Stimulated activated naive CD8-positive, alpha-beta T cell treated with anti-CD3 and anti-CD28 coated beads, Interleukin-15, amount 100 ng/mL, for 72 hours (primary cell): ENCODE results near the gene TMEM89.

Source experiments
- ATAC-seq: fragments of 150-1000 bp; cut with Tn5 transposase; 2 replicates; pipeline ENCODE4 v1.10.0; 2021; ENCODE audit warnings: mild to moderate bottlenecking, moderate library complexity
- DNase-seq, 2 donors: peaks; one replicate each; pipeline ENCODE4 v3.0.0; 2021 to 2022
- H3K27ac Mint-ChIP-seq, 2 donors: one replicate each; pipeline ENCODE4 v1.8.0; 2022; ENCODE audit warnings: mild to moderate bottlenecking in 2 of 2, mixed read lengths in 2 of 2, moderate library complexity in 2 of 2
- H3K27me3 Mint-ChIP-seq: one replicate; pipeline ENCODE4 v1.8.0; 2022; ENCODE audit warnings: mixed read lengths
- H3K4me1 Mint-ChIP-seq: one replicate; pipeline ENCODE4 v1.8.0; 2022; ENCODE audit warnings: mild to moderate bottlenecking, mixed read lengths
- H3K4me3 Mint-ChIP-seq, 2 donors: one replicate each; pipeline ENCODE4 v1.8.0; 2022; ENCODE audit warnings: mild to moderate bottlenecking in 2 of 2, mixed read lengths in 2 of 2, moderate library complexity in 1 of 2
- H3K9me3 Mint-ChIP-seq, 2 donors: one replicate each; pipeline ENCODE4 v1.8.0; 2022; ENCODE audit warnings: mixed read lengths in 2 of 2

TMEM89 gene

GRCh38 chr3:48631516-48632448 lies 10.2 kb upstream of the TMEM89 start:
- Mint-ChIP-seq H3K27ac (no peak overlapping the region), H3K4me3 (no peak overlapping the region), H3K9me3 (no peaks in the 10 kb centered on the region), H3K27me3 (no peaks in the 10 kb centered on the region), H3K4me1 (peaks cover 21% of the 10 kb centered on the region)
- DNase-seq: no peak
- ATAC-seq: no peak

- DNase-seq (no peak), ATAC-seq (no peak)
- H3K27ac Mint-ChIP-seq: peak overlapping the region in 1 of 2 donors; percentile 20
- H3K4me1 Mint-ChIP-seq: peaks cover 15% of the 10 kb centered on the region
- no peaks in the 10 kb centered on the region for H3K27me3 Mint-ChIP-seq
- H3K9me3 Mint-ChIP-seq: no peaks in the 10 kb centered on the region
- H3K4me3 Mint-ChIP-seq: no peak overlapping the region
These were observed 9.3 kb upstream of the TMEM89 start for GRCh38 chr3:48630833-48631232.

GRCh38 chr3:48630407-48630806 lies 8.8 kb upstream of the TMEM89 start:
- peaks cover 14% of the 10 kb centered on the region for H3K4me1 Mint-ChIP-seq
- H3K27me3 Mint-ChIP-seq: no peaks in the 10 kb centered on the region
- no peak overlapping the region for H3K4me3 Mint-ChIP-seq
- no peak for DNase-seq
- no peaks in the 10 kb centered on the region for H3K9me3 Mint-ChIP-seq
- no peak for ATAC-seq
- H3K27ac Mint-ChIP-seq: peak overlapping the region in 1 of 2 donors; percentile 73

GRCh38 chr3:48629894-48630293 lies 8.3 kb upstream of the TMEM89 start:
- H3K9me3 Mint-ChIP-seq: no peaks in the 10 kb centered on the region
- peak overlapping the region in 1 of 2 donors; percentile 84 for H3K27ac Mint-ChIP-seq
- no peak for DNase-seq
- no peaks in the 10 kb centered on the region for H3K27me3 Mint-ChIP-seq
- no peak overlapping the region for H3K4me3 Mint-ChIP-seq
- peaks cover 16% of the 10 kb centered on the region for H3K4me1 Mint-ChIP-seq
- ATAC-seq: no peak

GRCh38 chr3:48628277-48629017 lies 6.9 kb upstream of the TMEM89 start:
- H3K9me3 Mint-ChIP-seq: no peaks in the 10 kb centered on the region
- no peak overlapping the region for H3K27ac Mint-ChIP-seq
- ATAC-seq: no peak
- H3K4me3 Mint-ChIP-seq: no peak overlapping the region
- peaks cover 15% of the 10 kb centered on the region for H3K4me1 Mint-ChIP-seq
- no peaks in the 10 kb centered on the region for H3K27me3 Mint-ChIP-seq
- no peak for DNase-seq

- H3K9me3 Mint-ChIP-seq: no peaks in the 10 kb centered on the region
- DNase-seq (no peak), ATAC-seq (no peak)
- H3K27ac Mint-ChIP-seq: peak overlapping the region in 1 of 2 donors; percentile 69
- H3K4me1 Mint-ChIP-seq: peaks cover 14% of the 10 kb centered on the region
- H3K27me3 Mint-ChIP-seq: no peaks in the 10 kb centered on the region
- no peak overlapping the region for H3K4me3 Mint-ChIP-seq
These were observed 4.0 kb upstream of the TMEM89 start for GRCh38 chr3:48625600-48625999.

- ATAC-seq: no peak
- Mint-ChIP-seq H3K4me1 (peaks cover 14% of the 10 kb centered on the region), H3K27ac (peak overlapping the region in 1 of 2 donors; percentile 45), H3K27me3 (no peaks in the 10 kb centered on the region), H3K9me3 (no peaks in the 10 kb centered on the region), H3K4me3 (no peak overlapping the region)
- no peak for DNase-seq
These were observed 3.2 kb upstream of the TMEM89 start for GRCh38 chr3:48624767-48625166.

GRCh38 chr3:48623851-48624547 lies 2.4 kb upstream of the TMEM89 start:
- peak overlapping the region; percentile 65 to 76 for H3K27ac Mint-ChIP-seq
- no peaks in the 10 kb centered on the region for H3K9me3 Mint-ChIP-seq
- no peak for ATAC-seq
- no peaks in the 10 kb centered on the region for H3K27me3 Mint-ChIP-seq
- H3K4me1 Mint-ChIP-seq: peaks cover 14% of the 10 kb centered on the region
- H3K4me3 Mint-ChIP-seq: no peak overlapping the region
- DNase-seq: no peak

- Mint-ChIP-seq H3K4me1 (peaks cover 16% of the 10 kb centered on the region), H3K27ac (no peak overlapping the region), H3K9me3 (peaks cover 7 to 10% of the 10 kb centered on the region in 2 donors), H3K27me3 (no peaks in the 10 kb centered on the region), H3K4me3 (no peak overlapping the region)
- no peak for DNase-seq
- no peak for ATAC-seq
These were observed 1.7 kb downstream of the TMEM89 start for GRCh38 chr3:48619541-48620524.

GRCh38 chr3:48617559-48617958 lies 4.0 kb downstream of the TMEM89 start:
- Mint-ChIP-seq H3K9me3 (peaks cover 7 to 10% of the 10 kb centered on the region in 2 donors), H3K27ac (peak overlapping the region in 1 of 2 donors; percentile 25), H3K4me1 (peaks cover 17% of the 10 kb centered on the region), H3K27me3 (no peaks in the 10 kb centered on the region), H3K4me3 (no peak overlapping the region)
- ATAC-seq (no peak), DNase-seq (no peak)

GRCh38 chr3:48614044-48614443 lies 7.5 kb downstream of the TMEM89 start:
- peaks cover 7 to 10% of the 10 kb centered on the region in 2 donors for H3K9me3 Mint-ChIP-seq
- peak overlapping the region; percentile 9 to 16 for H3K4me3 Mint-ChIP-seq
- peak overlapping the region; percentile 70 to 96 for H3K27ac Mint-ChIP-seq
- DNase-seq (no peak), ATAC-seq (peak; percentile 52)
- no peaks in the 10 kb centered on the region for H3K27me3 Mint-ChIP-seq
- peaks cover 17% of the 10 kb centered on the region for H3K4me1 Mint-ChIP-seq

GRCh38 chr3:48612309-48612708 lies 9.3 kb downstream of the TMEM89 start:
- no peak for DNase-seq
- Mint-ChIP-seq H3K27ac (peak overlapping the region in 1 of 2 donors; percentile 64), H3K9me3 (peaks cover 3 to 6% of the 10 kb centered on the region in 2 donors), H3K4me1 (peaks cover 29% of the 10 kb centered on the region), H3K27me3 (no peaks in the 10 kb centered on the region), H3K4me3 (no peak overlapping the region)
- no peak for ATAC-seq

GRCh38 chr3:48609088-48610005 lies 12.2 kb downstream of the TMEM89 start, which contains the start of gene UQCRC1:
TSS of gene UQCRC1 (minus strand) at chr3:48609646. CDS start at chr3:48609620, 26 bp downstream.
- Mint-ChIP-seq H3K4me3 (peak within 1 kb of the TSS; percentile 97 to 99), H3K27ac (peak within 1 kb of the TSS; percentile 99), H3K9me3 (no peaks in the 10 kb centered on the region), H3K4me1 (peaks cover 26% of the 10 kb centered on the region), H3K27me3 (no peaks in the 10 kb centered on the region)
- DNase-seq (peak; percentile 93 to 95), ATAC-seq (peak; percentile 99)
